CD4-positive, alpha-beta memory T cell (primary cell): ENCODE measurements around the gene CEACAM21. TPM values are rescaled to one million over a fixed set of nuclear protein-coding genes. Genes with fewer than 3 reads are reported as not detected.

ENCODE experiments used
- CTCF ChIA-PET: fragments of 350-600 bp; sonication (Branson Sonifier 250); formaldehyde crosslinking; loops from one replicate; lab custom pipeline; 2021; ENCODE audit warnings: inconsistent platforms; ENCODE audit not compliant: partially characterized antibody; lab: Charles Lee
- POLR2A ChIA-PET: fragments of 350-600 bp; sonication (Branson Sonifier 250); formaldehyde crosslinking; loops from one replicate; lab custom pipeline; 2021; ENCODE audit not compliant: partially characterized antibody; lab: Charles Lee
- DNase-seq, 5 donors: peaks; one replicate each; pipeline versions ENCODE4 v3.0.0 to v3.0.0-alpha.2; 2020 to 2022; ENCODE audit warnings: mixed read lengths in 1 of 5
- H3K27ac ChIP-seq: one replicate; pipeline ENCODE4 v1.7.0; 2013; ENCODE audit warnings: low read depth, low read length
- H3K27me3 ChIP-seq: 2 replicates; pipeline ENCODE4 v1.7.0; 2013; ENCODE audit warnings: mild to moderate bottlenecking, low read length, moderate library complexity; ENCODE audit not compliant: insufficient read depth
- H3K36me3 ChIP-seq: 2 replicates; pipeline ENCODE4 v1.7.0; 2013; ENCODE audit warnings: mild to moderate bottlenecking, low read length, moderate library complexity; ENCODE audit not compliant: insufficient read depth
- H3K4me1 ChIP-seq: 2 replicates; pipeline ENCODE4 v1.7.0; 2013; ENCODE audit warnings: mild to moderate bottlenecking, low read length, moderate library complexity; ENCODE audit not compliant: insufficient read depth
- H3K4me3 ChIP-seq, 2 donors: one replicate each; pipeline ENCODE4 v1.7.0; 2013; ENCODE audit warnings: low read length in 2 of 2, mild to moderate bottlenecking in 1 of 2
- H3K9me3 ChIP-seq, 2 donors: one replicate each; pipeline ENCODE4 v1.7.0; 2013; ENCODE audit warnings: low read length in 2 of 2, control low read depth in 1 of 2; ENCODE audit not compliant: control insufficient read depth in 1 of 2
- H3K27ac Mint-ChIP-seq, 7 donors: one replicate each; pipeline ENCODE4 v1.8.0; 2020 to 2021; ENCODE audit warnings: mixed read lengths in 7 of 7, mild to moderate bottlenecking in 6 of 7, inconsistent platforms in 3 of 7, moderate library complexity in 3 of 7
- H3K27me3 Mint-ChIP-seq, 2 donors: one replicate each; pipeline ENCODE4 v1.8.0; 2020 to 2021; ENCODE audit warnings: mixed read lengths in 2 of 2
- H3K36me3 Mint-ChIP-seq, 2 donors: one replicate each; pipeline ENCODE4 v1.8.0; 2020 to 2021; ENCODE audit warnings: mixed read lengths in 2 of 2, inconsistent platforms in 1 of 2, mild to moderate bottlenecking in 1 of 2
- H3K4me1 Mint-ChIP-seq, 4 donors: one replicate each; pipeline ENCODE4 v1.8.0; 2020 to 2021; ENCODE audit warnings: mixed read lengths in 4 of 4, mild to moderate bottlenecking in 1 of 4
- H3K4me3 Mint-ChIP-seq, 8 donors: one replicate each; pipeline ENCODE4 v1.8.0; 2020 to 2021; ENCODE audit warnings: mixed read lengths in 8 of 8, mild to moderate bottlenecking in 7 of 8, moderate library complexity in 6 of 8, inconsistent platforms in 3 of 8
- H3K9me3 Mint-ChIP-seq, 8 donors: one replicate each; pipeline ENCODE4 v1.8.0; 2020 to 2021; ENCODE audit warnings: mixed read lengths in 8 of 8, mild to moderate bottlenecking in 5 of 8, inconsistent platforms in 3 of 8, moderate library complexity in 1 of 8
- intact Hi-C: fragments of 100-400 bp; cut with micrococcal nuclease; formaldehyde crosslinking; loops from one replicate; pipeline ENCODE4 v1.15.1; 2023
- polyA plus RNA-seq, 2 donors: library from polyadenylated mRNA; unstranded; fragments of 300-500 nt; fragmentation: Illumina TruSeq; gene quantifications; one replicate each; pipeline ENCODE4 v1.2.3, GENCODE V29; 2021
- total RNA-seq, 2 experiments: library from RNA; stranded (reverse); gene quantifications; one replicate each; pipeline ENCODE4 v1.2.3, GENCODE V29; 2021

CEACAM21 gene
- total and polyA plus RNA-seq, 4 experiments from 2014 or later, result 42.8 to 61.2 (median 54.6) TPM

DNA sequence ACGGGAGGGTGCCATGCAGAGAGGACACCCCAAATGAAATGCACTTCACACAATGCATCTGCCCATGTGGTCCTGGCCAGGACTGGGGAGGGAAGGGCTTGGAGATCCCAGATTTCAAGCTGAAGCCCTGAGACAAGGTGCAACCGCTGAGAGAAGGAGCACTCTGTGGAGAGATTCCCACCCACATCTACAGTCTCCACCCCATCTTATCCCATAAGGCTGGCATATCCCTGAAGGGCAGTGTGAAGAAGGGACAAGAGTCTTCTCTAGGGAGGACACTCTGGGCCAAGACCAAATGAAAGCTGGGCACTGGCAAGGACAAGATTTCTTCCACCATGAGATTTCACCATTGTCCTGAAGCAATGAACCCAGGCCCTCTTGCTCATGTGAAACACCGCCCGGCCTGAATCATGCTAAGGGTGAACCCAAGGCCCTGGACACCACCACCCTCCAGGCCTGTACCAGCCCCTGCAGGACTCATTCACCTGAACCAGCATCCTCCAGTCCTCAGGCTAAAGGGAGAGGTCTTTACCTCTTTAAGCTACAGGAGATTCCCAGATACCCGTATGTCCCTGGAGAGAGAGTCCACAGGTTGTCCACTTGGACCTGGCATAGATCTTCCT, 30.4 kb downstream of the CEACAM21 start:
- POLR2A ChIA-PET, result no interaction called here
- H3K27me3 Mint-ChIP-seq, result peaks cover 10 to 19% of the 10 kb centered on the region in 2 donors

GRCh38 chr19:41607668-41608067, 31.7 kb downstream of the CEACAM21 start:
- CTCF ChIA-PET, result interaction anchor here (3.5 kb wide), 1 partner anchor 10 kb away, joined by 12 read pairs; no protein-coding TSS in a partner anchor

More for the DNA sequence above, 30.4 kb downstream of the CEACAM21 start:
- Mint-ChIP-seq H3K36me3 (no peaks in the 10 kb centered on the region), H3K27ac (no peak overlapping the region), H3K4me3 (no peak overlapping the region), H3K4me1 (no peaks in the 10 kb centered on the region), H3K9me3 (no peaks in the 10 kb centered on the region)
- intact Hi-C loops, result no loop called here
- Histone ChIP-seq H3K27ac (no peak overlapping the region), H3K9me3 (no peaks in the 10 kb centered on the region), H3K27me3 (peaks cover 4% of the 10 kb centered on the region), H3K4me1 (no peaks in the 10 kb centered on the region), H3K4me3 (no peak overlapping the region), H3K36me3 (no peaks in the 10 kb centered on the region)
- no peak for DNase-seq
- CTCF ChIA-PET, result interaction anchor here (1.3 to 3.5 kb wide), 2 partner anchors 9 to 36 kb away, joined by 3 to 12 read pairs; no protein-coding TSS in a partner anchor

GRCh38 chr19:41610789-41611188, 34.8 kb downstream of the CEACAM21 start:
- H3K27ac Mint-ChIP-seq, result no peak overlapping the region
- intact Hi-C loops, result no loop called here
- ChIA-PET POLR2A (no interaction called here), CTCF (no interaction called here)
- Histone ChIP-seq H3K27ac (no peak overlapping the region), H3K9me3 (no peaks in the 10 kb centered on the region), H3K27me3 (peaks cover 4% of the 10 kb centered on the region), H3K4me1 (no peaks in the 10 kb centered on the region), H3K4me3 (no peak overlapping the region), H3K36me3 (no peaks in the 10 kb centered on the region)
- H3K9me3 Mint-ChIP-seq, result peaks cover 0 to 4% (median 0%) of the 10 kb centered on the region in 8 donors
- no peaks in the 10 kb centered on the region for H3K4me1 Mint-ChIP-seq
- no peaks in the 10 kb centered on the region for H3K36me3 Mint-ChIP-seq
- no peak overlapping the region for H3K4me3 Mint-ChIP-seq
- DNase-seq, result no peak
- peaks cover 21 to 36% of the 10 kb centered on the region in 2 donors for H3K27me3 Mint-ChIP-seq

More at GRCh38 chr19:41607668-41608067, 31.7 kb downstream of the CEACAM21 start:
- no peak overlapping the region for H3K4me3 ChIP-seq
- DNase-seq, result no peak
- H3K27me3 Mint-ChIP-seq, result peaks cover 12 to 18% of the 10 kb centered on the region in 2 donors
- intact Hi-C loops, result no loop called here
- no peaks in the 10 kb centered on the region for H3K4me1 Mint-ChIP-seq
- H3K4me1 ChIP-seq, result no peaks in the 10 kb centered on the region
- H3K9me3 ChIP-seq, result no peaks in the 10 kb centered on the region
- no peaks in the 10 kb centered on the region for H3K36me3 Mint-ChIP-seq
- no peaks in the 10 kb centered on the region for H3K9me3 Mint-ChIP-seq
- H3K36me3 ChIP-seq, result no peaks in the 10 kb centered on the region
- no peak overlapping the region for H3K27ac Mint-ChIP-seq
- peaks cover 4% of the 10 kb centered on the region for H3K27me3 ChIP-seq
- H3K27ac ChIP-seq, result no peak overlapping the region
- POLR2A ChIA-PET, result no interaction called here
- H3K4me3 Mint-ChIP-seq, result no peak overlapping the region

DNA sequence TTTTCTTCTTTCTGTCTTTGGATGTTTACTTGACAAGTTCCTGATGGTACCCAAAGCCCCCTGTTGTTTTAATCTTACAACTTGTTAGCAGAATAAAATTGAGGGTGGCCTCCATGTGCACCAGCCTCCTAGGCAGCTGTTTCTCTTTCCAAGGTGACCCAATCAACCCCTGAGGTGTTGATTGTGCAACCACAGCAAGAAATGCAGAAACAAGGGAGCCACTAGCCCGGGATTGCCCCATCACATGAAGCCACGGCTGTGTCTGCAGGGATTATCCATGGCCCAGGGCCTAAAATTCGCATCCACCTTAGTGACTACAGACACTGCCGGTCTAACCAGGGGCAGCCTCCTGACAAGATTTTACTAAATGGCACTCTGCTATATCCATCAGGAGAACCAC, 36.5 kb downstream of the CEACAM21 start:
- H3K27ac Mint-ChIP-seq, result no peak overlapping the region
- no peaks in the 10 kb centered on the region for H3K4me1 ChIP-seq
- H3K4me3 ChIP-seq, result no peak overlapping the region
- CTCF ChIA-PET, result no interaction called here
- peaks cover 4% of the 10 kb centered on the region for H3K27me3 ChIP-seq
- no peak for DNase-seq
- H3K36me3 Mint-ChIP-seq, result no peaks in the 10 kb centered on the region
- H3K36me3 ChIP-seq, result no peaks in the 10 kb centered on the region
- H3K9me3 ChIP-seq, result no peaks in the 10 kb centered on the region
- H3K4me3 Mint-ChIP-seq, result no peak overlapping the region
- no peaks in the 10 kb centered on the region for H3K4me1 Mint-ChIP-seq
- no peak overlapping the region for H3K27ac ChIP-seq
- peaks cover 0 to 4% (median 0%) of the 10 kb centered on the region in 8 donors for H3K9me3 Mint-ChIP-seq
- peaks cover 19 to 44% of the 10 kb centered on the region in 2 donors for H3K27me3 Mint-ChIP-seq
- intact Hi-C loops, result no loop called here
- POLR2A ChIA-PET, result no interaction called here

- H3K27ac Mint-ChIP-seq, result no peak overlapping the region
- no peak overlapping the region for H3K27ac ChIP-seq
- no peaks in the 10 kb centered on the region for H3K36me3 ChIP-seq
- DNase-seq, result no peak
- ChIA-PET CTCF (no interaction called here), POLR2A (no interaction called here)
- H3K4me3 Mint-ChIP-seq, result no peak overlapping the region
- peaks cover 16 to 34% of the 10 kb centered on the region in 2 donors for H3K27me3 Mint-ChIP-seq
- H3K4me3 ChIP-seq, result no peak overlapping the region
- H3K36me3 Mint-ChIP-seq, result no peaks in the 10 kb centered on the region
- no peaks in the 10 kb centered on the region for H3K9me3 ChIP-seq
- intact Hi-C loops, result no loop called here
- H3K4me1 Mint-ChIP-seq, result no peaks in the 10 kb centered on the region
- H3K9me3 Mint-ChIP-seq, result peaks cover 0 to 4% (median 0%) of the 10 kb centered on the region in 8 donors
- peaks cover 4% of the 10 kb centered on the region for H3K27me3 ChIP-seq
- no peaks in the 10 kb centered on the region for H3K4me1 ChIP-seq
Measured at GRCh38 chr19:41615207-41615606, 39.2 kb downstream of the CEACAM21 start.

- Histone ChIP-seq H3K4me1 (no peaks in the 10 kb centered on the region), H3K27me3 (no peaks in the 10 kb centered on the region), H3K4me3 (no peak overlapping the region), H3K9me3 (no peaks in the 10 kb centered on the region), H3K27ac (no peak overlapping the region), H3K36me3 (no peaks in the 10 kb centered on the region)
- no peaks in the 10 kb centered on the region for H3K36me3 Mint-ChIP-seq
- H3K27ac Mint-ChIP-seq, result peak overlapping the region in 1 of 7 donors; percentile 83
- peaks cover 0 to 4% (median 0%) of the 10 kb centered on the region in 8 donors for H3K9me3 Mint-ChIP-seq
- intact Hi-C loops, result no loop called here
- DNase-seq, result no peak
- no peaks in the 10 kb centered on the region for H3K4me1 Mint-ChIP-seq
- no peak overlapping the region for H3K4me3 Mint-ChIP-seq
- POLR2A ChIA-PET, result no interaction called here
- CTCF ChIA-PET, result interaction anchor here (1.3 kb wide), 1 partner anchor 30 kb away, joined by 3 read pairs; no protein-coding TSS in a partner anchor
- peaks cover 10 to 31% of the 10 kb centered on the region in 2 donors for H3K27me3 Mint-ChIP-seq
Measured at GRCh38 chr19:41616792-41617621, 41.0 kb downstream of the CEACAM21 start.
